Stimulated activated naive CD4-positive, alpha-beta T cell (primary cell): ENCODE measurements around the gene GATD1.
"Not testable (repeated sequence)": the region's sequence is repeated elsewhere in the genome, so short reads cannot be mapped to it uniquely, and the experiment has no call there.

Experiments
- DNase-seq, 6 experiments: peaks; one replicate each; lab custom pipeline; 2025; lab: John Stamatoyannopoulos, UW

Gene GATD1

GRCh38 chr11:763549-764321 lies 13.6 kb downstream of the GATD1 start:
- no peak for DNase-seq

GRCh38 chr11:763073-763463 lies 14.2 kb downstream of the GATD1 start:
- DNase-seq = no peak

GRCh38 chr11:762421-763072 lies 14.7 kb downstream of the GATD1 start:
- no peak for DNase-seq

GRCh38 chr11:761526-762108 lies 15.7 kb downstream of the GATD1 start:
- no peak for DNase-seq

GRCh38 chr11:760236-760635 lies 17.1 kb downstream of the GATD1 start:
- DNase-seq = no peak

GRCh38 chr11:749731-750130 lies 27.6 kb downstream of the GATD1 start:
- DNase-seq = no peak

- no peak for DNase-seq
Observed at GRCh38 chr11:748007-748359, 29.3 kb downstream of the GATD1 start.

GRCh38 chr11:747158-748006 lies 29.9 kb downstream of the GATD1 start, which contains the start of gene TALDO1:
TALDO1 (plus strand) TSS chr11:747464; CDS start chr11:747482, 18 bp downstream.
- DNase-seq = peak; percentile 43 to 75 (median 60)

GRCh38 chr11:746289-747157 lies 30.8 kb downstream of the GATD1 start:
- peak in 4 of 6 experiments; percentile 24 to 61 (median 34) for DNase-seq

GRCh38 chr11:745428-745827 lies 31.9 kb downstream of the GATD1 start:
- DNase-seq = no peak

GRCh38 chr11:742571-743201 lies 34.6 kb downstream of the GATD1 start:
- DNase-seq = no peak

- no peak for DNase-seq
Observed at GRCh38 chr11:742156-742546, 35.1 kb downstream of the GATD1 start.

- peak in 1 of 6 experiments; percentile 51 for DNase-seq
Observed at GRCh38 chr11:737899-738298, 39.4 kb downstream of the GATD1 start.

GRCh38 chr11:737366-737765 lies 39.9 kb downstream of the GATD1 start:
- DNase-seq = no peak

GRCh38 chr11:734541-734940 lies 42.7 kb downstream of the GATD1 start:
- not testable (repeated sequence) for DNase-seq

- DNase-seq = no peak
Observed at GRCh38 chr11:733072-733471, 44.2 kb downstream of the GATD1 start.

GRCh38 chr11:729492-730074 lies 47.7 kb downstream of the GATD1 start:
- DNase-seq = no peak

GRCh38 chr11:728901-729491 lies 48.3 kb downstream of the GATD1 start:
- no peak for DNase-seq

- peak in 5 of 6 experiments; percentile 60 to 75 (median 72) for DNase-seq
Observed at GRCh38 chr11:727859-728748, 49.2 kb downstream of the GATD1 start.
